ENCODE data around the gene CCDC9B.

DNA sequence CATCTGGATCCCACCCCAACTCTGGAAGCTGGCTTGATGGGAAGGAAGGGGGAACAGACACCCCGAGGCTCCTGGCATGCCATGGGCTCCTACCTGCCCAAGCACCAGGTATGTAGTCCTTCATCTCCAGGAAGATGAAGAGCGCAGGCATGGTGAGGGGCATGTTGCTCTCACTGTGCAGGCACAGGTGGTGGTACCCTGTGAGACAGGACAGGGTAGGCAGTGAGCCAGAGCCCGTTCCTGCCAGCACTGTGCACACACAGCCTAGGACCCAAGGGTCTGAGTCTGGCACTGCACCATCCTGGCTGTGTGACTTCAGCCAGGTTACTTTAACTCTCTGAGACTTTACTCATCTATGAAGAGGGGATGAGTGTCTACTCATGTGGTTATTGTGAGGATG is 48.5 kb downstream of the CCDC9B start:
- no peak for TF ChIP-seq CTCF (IDR thresholded peaks at IDR 0.05; ENCODE audit: insufficient read depth, low read length)
- no peak for TF ChIP-seq POLR2AphosphoS5 (IDR thresholded peaks at IDR 0.05; ENCODE audit: low read depth)
- TF ChIP-seq SPI1 (IDR thresholded peaks at IDR 0.05; ENCODE audit: borderline replicate concordance, low read depth) = no peak
- TF ChIP-seq, protein P1, sequence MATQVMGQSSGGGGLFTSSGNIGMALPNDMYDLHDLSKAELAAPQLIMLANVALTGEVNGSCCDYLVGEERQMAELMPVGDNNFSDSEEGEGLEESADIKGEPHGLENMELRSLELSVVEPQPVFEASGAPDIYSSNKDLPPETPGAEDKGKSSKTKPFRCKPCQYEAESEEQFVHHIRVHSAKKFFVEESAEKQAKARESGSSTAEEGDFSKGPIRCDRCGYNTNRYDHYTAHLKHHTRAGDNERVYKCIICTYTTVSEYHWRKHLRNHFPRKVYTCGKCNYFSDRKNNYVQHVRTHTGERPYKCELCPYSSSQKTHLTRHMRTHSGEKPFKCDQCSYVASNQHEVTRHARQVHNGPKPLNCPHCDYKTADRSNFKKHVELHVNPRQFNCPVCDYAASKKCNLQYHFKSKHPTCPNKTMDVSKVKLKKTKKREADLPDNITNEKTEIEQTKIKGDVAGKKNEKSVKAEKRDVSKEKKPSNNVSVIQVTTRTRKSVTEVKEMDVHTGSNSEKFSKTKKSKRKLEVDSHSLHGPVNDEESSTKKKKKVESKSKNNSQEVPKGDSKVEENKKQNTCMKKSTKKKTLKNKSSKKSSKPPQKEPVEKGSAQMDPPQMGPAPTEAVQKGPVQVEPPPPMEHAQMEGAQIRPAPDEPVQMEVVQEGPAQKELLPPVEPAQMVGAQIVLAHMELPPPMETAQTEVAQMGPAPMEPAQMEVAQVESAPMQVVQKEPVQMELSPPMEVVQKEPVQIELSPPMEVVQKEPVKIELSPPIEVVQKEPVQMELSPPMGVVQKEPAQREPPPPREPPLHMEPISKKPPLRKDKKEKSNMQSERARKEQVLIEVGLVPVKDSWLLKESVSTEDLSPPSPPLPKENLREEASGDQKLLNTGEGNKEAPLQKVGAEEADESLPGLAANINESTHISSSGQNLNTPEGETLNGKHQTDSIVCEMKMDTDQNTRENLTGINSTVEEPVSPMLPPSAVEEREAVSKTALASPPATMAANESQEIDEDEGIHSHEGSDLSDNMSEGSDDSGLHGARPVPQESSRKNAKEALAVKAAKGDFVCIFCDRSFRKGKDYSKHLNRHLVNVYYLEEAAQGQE (IDR thresholded peaks at IDR 0.05; ENCODE audit: insufficient replicate concordance, low read depth) = no peak

Measured in HL-60 (cell line).